ENCODE measurements around the gene HERC5.
"Not testable (repeated sequence)": the region's sequence is repeated elsewhere in the genome, so short reads cannot be mapped to it uniquely, and the experiment has no call there.

HERC5 gene

DNA sequence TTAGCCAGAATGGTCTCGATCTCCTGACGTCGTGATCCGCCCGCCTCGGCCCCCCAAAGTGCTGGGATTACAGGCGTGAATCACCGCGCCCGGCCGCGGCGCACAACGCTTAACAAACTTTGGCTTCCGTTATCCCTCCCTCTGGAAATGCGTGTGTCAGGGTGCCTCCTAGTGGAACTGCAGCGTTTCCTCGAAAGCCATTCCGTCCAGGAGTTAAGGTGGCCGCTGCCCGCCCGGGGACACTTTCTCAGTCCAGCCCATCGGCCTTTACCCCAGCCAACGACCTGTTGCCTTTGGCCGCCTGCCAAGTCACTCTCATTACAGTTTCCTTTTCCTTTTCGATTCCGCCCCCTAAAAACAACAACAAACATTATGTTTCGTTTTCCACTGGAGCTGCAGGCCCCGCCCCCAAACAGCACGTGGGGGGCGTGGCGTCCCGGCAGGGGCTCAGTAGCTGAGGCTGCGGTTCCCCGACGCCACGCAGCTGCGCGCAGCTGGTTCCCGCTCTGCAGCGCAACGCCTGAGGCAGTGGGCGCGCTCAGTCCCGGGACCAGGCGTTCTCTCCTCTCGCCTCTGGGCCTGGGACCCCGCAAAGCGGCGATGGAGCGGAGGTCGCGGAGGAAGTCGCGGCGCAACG is at the start of gene HERC5:
TSS of gene HERC5 (plus strand) at position 450 of the 637 bp plus-strand sequence. CDS start at position 601, 151 bp downstream.
- DNase-seq (ENCODE audit: low read depth): peak; percentile 88

DNA sequence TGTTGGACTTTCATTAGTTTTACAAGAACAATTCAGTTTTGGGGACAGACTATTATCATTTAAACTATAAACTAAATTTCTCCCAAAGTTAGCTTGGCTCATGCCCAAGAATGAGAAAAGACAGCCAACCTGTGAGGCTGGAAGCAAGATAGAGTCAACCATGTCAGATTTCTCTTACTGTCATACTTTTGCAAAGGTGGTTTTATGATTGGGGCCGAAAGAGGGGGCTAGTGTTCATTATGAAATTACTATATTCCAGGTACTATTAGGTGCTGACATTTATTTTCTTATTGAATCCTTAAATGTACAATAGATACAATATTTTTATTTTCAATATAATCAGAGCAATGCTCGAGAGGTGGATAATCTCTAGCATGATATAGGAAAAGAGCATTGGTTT is 47.7 kb upstream of the HERC5 start:
- no peak for DNase-seq (ENCODE audit: low read depth)

DNA sequence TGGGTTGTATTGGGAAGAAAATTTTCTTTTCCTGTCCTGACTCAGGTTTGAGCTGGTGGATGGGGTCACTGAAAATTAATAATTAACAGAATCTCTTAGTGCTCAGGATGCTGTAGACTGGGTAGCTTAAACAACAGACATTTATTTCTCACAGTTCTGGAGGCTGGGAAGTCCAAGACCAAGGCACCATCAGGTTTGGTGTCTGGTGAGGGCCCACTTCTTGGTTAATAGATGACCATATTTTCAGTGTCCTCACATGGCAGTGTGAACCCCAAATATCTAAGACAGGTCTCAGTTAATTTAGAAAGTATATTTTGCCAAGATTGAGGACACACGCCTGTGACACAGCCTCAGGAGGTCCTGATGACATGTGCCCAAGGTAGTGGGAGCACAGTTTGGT is 47.1 kb upstream of the HERC5 start:
- no peak for DNase-seq (ENCODE audit: low read depth)

DNA sequence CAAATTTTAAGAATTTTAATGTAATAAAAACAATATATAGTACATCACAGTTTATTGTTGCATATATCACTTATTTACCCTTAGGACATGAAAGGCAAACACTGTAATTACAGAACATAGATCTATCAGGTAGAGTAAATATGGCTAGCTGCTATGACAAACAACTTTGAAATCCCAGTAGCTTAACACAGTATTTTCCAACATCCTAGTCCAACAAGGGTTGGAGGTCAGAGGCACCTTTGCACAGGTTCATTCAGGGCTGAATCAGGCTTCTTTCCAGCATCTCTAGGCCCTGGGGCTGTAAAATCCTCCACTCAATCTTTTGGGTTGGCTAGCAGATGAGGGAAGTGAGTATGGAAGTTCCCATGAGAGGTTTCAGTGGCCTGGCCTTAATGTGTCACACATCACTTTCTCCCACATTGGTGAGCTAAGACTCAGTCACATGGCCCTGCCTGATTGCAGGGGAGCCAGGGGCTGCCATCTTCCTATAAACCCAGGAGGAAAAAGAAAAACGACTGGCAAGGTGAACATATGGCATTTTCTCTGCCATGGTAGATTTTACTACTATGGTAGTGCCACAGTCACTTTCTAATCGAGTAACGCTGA is 45.3 kb upstream of the HERC5 start:
- DNase-seq (ENCODE audit: low read depth): no peak

DNA sequence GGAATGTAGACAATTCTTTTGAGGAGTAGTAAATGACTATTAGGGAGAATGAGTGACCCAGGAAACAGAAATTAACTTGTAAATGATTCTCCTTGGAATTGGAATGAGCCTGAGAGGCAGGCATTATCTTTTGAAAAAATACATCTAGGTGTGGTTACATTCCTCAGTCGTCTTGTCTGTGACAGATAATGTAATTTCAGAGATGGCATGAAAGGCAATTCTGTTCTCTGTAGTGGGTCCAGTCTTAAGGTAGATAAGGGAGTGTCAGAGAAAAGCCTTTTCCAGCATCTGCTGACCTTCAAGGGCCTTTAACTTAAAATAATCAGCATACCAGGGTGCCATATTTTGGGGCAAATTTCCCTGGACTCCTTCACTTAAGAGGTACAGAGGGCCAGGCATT is 43.1 kb upstream of the HERC5 start:
- no peak for DNase-seq (ENCODE audit: low read depth)

DNA sequence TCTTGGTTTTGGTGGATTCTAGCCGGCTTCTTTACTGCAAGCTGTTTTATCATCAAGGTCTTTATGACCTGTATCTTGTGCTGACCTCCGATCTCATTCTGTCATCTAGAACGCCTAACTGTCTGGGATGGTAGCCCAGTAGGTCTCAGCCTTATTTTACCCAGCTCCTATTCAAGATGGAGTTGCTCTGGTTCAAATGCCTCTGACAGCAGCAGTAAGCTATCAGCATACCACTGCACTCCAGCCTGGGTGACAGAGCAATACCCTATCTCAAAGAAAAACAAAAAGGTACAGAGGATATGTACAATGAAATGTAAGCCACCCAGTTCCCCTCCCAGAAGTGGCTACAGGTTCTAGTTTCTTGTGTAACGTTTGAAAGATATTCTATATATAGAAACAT is 42.2 kb upstream of the HERC5 start:
- no peak for DNase-seq (ENCODE audit: low read depth)

DNA sequence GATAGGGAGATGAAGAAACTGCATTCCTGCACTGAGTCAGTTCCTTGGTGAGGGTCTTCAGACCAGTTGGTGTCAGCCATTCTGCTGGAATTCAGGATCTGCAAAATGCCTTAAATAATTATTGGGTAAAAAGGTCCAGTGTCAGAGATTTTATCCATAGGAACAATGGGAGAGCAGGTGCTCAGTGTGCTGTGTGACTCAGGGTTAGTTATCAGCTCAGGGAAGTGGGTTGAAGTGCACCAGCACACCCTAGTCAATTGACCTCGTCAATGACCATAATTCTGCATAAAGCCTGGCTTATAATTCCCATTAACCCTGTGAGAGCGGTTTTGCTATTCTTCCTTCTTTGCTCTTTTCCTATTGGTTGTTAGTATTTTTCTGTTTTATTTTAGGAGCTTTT is 40.9 kb upstream of the HERC5 start:
- no peak for DNase-seq (ENCODE audit: low read depth)

DNA sequence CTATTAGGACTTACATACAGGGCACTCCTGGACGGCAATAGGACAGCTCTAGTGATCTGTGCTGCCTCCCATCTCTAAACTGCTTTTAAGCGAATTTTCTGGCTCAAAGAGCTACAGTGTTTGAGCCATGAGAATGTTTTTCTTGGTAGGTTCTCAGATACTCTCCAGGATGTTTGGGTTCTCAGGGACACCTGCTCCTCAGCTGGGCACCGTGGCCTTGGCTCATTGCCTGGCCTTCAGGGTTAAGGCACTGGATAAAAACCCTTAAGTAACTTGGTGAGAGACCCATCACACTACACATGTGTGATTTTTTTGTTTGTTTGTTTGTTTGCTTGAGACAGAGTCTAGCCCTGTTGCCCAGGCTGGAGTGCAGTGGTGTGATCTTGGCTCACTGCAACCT is 38.5 kb upstream of the HERC5 start:
- no peak for DNase-seq (ENCODE audit: low read depth)

DNA sequence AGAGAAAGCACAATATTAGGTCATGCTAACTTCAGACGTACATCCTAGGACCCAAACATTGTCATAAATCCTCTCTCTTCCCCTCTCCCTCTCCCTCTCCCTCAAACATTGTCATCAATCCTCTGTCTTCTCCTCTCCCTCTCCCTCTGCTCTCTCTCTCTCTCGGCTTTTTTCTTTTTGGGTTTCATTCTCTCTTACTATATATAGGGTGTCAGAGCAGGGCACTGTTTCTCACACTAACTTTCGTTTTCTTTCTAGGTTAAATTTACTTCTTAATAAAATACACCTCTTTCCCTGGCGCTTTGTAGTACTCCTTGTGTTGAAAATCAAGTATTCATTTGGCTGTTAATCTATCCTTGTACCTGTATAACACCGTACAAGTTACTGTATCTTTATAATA is 37.0 kb upstream of the HERC5 start:
- no peak for DNase-seq (ENCODE audit: low read depth)

DNA sequence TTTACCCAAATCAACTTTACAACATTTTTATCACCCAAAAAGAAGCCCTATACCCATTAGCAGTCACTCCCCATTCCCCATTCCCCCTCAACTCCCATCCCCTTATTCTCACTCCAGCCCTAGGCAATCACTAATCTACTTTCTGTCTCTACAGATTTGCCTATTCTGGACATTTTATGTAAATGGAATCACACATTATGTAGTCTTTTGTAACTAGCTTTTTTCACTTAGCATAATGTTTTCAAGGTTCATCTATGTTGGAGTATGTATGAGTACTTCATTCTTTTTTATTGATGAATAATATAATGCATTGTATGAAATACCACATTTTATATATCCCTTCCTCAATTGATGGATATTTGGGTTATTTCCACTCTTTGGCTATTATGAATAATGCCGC is 36.1 kb upstream of the HERC5 start:
- DNase-seq (ENCODE audit: low read depth): no peak

DNA sequence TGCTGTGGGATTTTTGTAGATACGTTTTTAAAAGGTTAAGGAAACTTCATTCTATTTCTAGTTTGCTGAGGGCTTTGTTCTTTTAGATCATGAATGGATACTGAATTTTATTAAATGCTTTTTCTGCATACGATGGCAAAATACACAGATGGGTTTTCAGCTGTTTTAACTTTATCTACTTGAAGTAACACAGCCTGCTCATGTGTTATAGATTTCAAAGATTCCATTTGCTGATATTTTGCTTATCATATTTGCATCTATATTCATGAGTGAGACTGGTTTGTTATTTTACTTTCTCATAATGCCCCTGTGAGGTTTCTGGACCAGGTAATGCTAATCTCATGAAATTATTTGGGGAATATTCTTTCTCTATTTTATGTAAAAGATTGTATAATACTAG is 34.5 kb upstream of the HERC5 start:
- no peak for DNase-seq (ENCODE audit: low read depth)

DNA sequence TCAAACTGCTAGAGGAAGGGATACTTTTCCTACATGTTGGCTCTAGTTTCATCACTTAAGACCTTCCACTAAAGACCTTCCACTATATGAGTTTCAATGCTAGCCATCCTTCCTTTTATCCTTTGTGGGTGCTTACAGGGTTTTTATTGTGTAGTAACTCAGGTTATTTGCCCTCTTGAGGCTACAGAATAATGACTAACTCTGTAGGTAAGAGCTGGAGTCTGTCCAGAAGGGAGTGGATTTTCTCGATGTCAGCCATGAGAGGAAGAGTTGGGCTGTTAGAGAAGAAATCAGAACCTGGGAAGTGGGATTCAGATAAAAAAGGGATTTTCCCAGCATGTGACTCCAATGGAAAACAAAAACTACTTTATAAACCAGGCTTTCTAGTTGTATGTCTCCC is 27.5 kb upstream of the HERC5 start:
- DNase-seq (ENCODE audit: low read depth): no peak

DNA sequence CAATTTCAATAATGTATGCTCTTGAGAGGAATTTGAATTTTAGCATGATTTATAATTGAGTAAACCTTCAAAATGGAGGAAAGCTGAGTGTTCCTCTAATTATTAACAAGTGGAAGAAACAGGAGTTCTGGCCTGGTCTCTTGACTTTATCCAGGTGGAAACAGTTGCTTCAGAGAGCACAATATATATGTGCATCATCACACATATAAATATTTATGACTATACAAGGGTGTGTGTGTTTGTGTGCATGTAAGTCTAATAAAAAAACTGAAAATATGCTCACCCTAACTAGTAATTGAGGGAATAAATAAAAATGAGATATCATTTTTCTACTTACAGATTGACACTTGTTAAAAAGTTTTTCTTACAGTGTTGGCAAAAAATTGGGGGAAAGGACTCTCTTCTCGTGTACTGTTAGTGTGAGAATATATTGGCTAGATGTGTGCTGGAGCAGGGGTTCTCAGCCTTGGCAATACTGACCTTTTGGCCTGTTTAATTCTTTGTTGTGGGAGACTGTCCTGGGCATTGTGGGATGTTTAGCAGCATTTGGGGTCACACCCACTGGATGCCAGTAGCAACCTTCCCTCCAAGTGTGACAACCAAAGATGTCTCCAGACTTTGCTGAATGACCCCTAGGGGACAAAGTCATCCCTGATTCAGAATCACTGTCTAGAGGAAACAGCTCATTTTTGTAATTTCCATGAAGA is 20.8 kb upstream of the HERC5 start:
- DNase-seq (ENCODE audit: low read depth): no peak

DNA sequence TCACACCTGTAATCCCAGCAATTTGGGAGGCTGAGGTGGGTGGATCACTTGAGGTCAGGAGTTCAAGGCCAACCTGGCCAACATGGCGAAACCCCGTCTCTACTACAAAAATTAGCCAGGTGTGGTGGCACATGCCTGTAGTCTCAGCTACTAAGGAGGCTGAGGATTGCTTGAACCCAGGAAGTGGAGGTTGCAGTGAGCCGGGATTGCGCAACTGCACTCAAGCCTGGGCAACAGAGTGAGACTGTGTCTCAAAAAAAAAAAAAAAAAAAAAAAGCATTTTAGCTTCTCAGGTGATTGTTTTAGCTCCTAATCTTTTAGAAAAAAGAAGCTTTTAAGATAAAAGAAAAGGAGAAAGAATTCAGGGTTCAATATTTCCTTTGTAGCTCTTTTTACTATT is 19.0 kb upstream of the HERC5 start:
- DNase-seq (ENCODE audit: low read depth): not testable (repeated sequence)

DNA sequence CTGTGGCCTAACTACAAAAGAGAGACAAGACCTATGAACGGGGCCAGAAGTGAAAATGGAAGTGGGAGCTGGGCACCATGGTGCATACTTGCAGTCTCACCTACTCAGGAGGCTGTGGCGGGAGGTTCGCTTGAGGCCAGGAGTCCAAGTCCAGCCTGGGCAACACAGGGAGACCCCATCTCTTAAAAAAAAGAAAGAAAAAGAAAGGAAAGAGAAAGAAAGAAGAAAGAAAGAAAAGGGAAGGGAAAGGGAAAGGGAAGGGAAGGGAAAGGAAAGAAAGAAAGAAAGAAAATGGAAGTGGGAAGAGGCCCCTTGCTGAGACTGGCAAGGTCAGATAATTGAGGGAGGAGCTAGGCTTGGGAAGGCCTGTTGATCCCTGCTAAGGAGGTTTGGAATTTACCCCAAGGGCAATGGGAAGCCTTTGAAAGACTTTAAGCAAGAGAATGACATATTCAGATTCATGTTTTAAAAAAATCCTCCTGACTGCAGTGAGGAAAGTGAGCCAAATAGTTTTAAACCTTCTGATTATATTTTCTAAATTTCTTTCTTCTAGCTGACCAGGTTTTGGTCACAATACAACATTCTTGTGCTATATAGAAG is 17.7 kb upstream of the HERC5 start:
- peak; percentile 53 for DNase-seq (ENCODE audit: low read depth)

DNA sequence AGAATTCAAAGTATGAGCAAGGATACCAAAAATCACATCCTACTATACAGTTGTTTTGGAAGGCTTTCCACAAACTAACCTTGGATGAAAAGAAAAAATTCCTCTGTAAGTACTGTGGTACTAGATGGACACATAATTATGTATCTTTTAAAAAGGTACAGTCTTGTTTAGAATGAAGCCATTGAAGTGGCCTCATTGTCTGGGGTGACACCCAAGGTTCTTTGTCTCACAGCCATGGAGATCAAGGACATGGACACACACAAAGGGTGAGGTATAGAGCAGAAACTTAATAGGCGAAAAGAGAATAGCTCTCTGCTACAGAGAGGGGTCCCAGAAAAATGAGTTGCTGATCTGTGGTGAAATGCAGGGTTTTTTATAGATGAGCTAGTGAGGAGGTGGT is 16.8 kb upstream of the HERC5 start:
- no peak for DNase-seq (ENCODE audit: low read depth)

DNA sequence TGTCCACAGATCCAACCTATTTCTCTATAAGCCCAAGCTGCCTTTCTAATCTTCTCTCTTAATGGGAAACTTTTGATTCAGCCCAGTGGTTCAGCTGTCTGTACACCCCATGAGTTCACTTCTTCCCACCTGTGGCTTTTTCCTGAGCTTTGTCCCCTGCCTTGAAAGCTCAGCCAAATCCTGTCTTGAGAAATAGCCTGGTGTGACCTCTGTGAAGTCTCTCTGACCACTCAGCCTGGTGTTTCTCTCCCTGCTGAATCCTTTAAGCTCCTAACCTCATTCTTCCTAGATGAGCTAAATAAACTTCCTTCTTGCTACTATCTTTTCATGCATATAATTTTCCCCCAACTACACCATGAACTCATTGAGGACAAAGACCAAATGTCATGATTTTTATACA is 15.2 kb upstream of the HERC5 start:
- no peak for DNase-seq (ENCODE audit: low read depth)

DNA sequence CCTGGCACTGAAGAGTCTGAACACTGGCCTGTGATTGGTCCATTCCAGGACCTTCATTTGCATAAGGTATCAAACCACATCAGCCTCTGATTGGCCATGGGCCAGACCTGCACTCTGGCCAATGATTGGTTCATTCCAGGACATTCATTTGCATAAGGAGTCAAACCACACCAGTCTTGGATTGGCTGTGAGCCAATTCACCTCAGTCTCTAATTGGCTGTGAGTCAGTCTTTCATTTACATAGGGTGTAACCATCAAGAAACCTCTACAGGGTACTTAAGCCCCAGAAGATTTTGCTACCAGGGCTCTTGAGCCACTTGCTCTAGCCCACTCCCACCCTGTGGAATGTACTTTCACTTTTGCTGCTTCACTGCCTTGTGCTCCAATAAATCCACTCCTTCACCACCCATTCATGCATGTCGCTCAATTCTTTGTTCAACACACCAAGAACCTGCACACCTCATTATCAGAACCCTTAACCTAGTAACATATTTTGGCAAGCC is 14.2 kb upstream of the HERC5 start:
- DNase-seq (ENCODE audit: low read depth): peak; percentile 5

DNA sequence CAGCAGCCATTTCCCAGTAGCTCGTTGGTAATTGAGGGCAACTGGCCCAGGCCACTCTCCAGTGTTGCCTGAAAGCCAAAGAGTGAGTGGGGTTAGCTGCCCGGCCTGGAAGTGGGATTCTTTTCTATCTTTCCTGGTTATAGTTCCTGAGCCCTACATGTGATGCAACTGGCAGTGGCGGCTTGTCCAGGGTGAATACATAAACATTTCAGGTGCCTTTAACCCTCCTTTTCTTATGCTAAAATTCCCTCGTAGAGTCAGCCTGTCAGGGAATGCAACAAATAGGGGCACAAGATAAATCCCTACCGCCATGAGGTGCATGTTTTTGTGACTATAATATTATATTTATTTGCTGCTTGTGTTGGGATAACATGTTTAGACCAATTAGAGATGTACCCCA is 13.4 kb upstream of the HERC5 start:
- no peak for DNase-seq (ENCODE audit: low read depth)

DNA sequence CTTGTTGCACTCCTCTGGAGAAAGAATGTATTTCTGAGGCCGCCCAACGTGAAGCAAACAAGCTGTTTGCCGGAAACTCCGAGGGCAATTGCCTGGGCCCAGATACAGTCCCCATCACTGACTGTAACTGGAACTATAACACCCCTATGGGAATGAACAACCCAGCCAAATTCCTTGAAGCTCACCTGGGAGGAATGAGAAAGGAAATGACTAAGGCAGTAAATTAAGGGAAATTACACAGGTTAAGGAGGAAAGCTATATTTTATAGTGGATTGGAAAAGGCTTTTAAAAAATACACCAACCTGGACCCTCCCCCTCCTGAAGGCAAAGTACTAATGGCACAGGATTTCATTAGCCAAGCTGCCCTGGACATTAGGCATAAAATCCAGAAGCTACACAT is 11.7 kb upstream of the HERC5 start:
- no peak for DNase-seq (ENCODE audit: low read depth)

DNA sequence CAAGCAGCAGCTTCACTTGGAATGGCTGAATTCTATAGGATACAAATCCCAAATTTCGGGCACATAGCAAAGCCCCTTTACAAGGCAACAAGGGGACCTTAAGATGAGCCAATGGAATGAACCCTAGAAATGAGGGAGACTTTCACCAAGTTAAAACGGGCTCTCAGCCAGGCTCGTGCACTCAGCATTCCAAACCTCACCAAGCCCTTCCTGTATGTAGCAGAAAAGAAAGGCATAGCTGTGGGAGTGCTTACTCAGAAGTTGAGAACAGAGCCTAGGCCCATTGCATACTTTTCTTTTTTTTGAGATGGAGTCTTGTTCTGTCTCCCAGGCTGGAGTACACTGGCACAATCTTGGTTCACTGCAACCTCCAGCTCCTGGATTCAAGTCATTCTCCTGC is 10.8 kb upstream of the HERC5 start:
- peak; percentile 9 for DNase-seq (ENCODE audit: low read depth)

DNA sequence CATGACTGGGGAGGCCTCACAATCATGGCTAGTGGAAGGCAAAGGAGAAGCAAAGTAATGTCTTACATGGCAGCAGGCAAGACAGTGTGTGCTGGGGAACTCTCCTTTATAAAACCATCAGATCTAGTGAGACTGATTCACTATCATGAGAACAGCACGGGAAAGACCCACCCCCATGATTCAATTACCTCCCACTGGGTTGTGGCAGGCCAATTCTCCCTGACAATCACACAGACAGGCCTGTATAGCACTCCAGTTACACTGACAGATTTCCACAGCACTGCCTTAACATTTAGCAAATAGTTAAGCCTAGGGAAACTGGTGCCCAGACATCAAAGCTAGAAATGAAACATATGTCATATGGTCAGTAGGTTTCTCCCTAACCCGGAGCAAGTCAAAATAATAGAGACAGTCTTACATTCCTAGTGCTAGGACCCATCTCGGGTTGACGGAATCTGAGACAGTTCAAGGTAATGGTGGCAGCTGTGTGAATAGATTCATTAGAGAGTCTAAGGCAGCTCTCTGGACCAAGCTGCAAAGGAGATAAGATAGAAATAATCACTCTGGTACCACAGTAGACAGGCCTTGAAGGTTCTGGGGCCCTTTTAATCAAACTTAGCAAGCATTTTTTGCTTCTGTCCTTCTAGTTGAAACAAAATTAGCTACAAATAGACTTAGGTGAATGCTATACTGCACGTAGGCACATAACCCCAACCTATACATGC is 9.4 kb upstream of the HERC5 start:
- DNase-seq (ENCODE audit: low read depth): no peak

Measured in EH (cell line).